A549 (cell line): ENCODE data around the gene UBE2L5.

Experiments used
- CHD4 ChIP-seq: fragments of 200-600 bp; sonication (generic); IDR thresholded peaks from 2 replicates; pipeline ENCODE4 v1.6.1; 2016; ENCODE audit warnings: antibody characterized with exemption, mild to moderate bottlenecking, borderline replicate concordance
- KDM1A ChIP-seq: fragments of 200-600 bp; sonication (generic); IDR thresholded peaks from 2 replicates; pipeline ENCODE4 v1.6.1; 2016; ENCODE audit warnings: low read depth, mild to moderate bottlenecking
- NPAS2 ChIP-seq: fragments of 250-450 bp; sonication (Bioruptor Pico); IDR thresholded peaks from 2 replicates; pipeline ENCODE4 v1.8.0; 2022; ENCODE audit warnings: mild to moderate bottlenecking, moderate library complexity, borderline replicate concordance
- ZNF302 ChIP-seq: fragments of 250-450 bp; sonication (Bioruptor Pico); IDR thresholded peaks from 2 replicates; pipeline ENCODE4 v1.9.0; 2021; ENCODE audit warnings: inconsistent platforms, mild to moderate bottlenecking, moderate library complexity

- TF ChIP-seq ZNF302 (CRISPR knock-in tag) (no peak), KDM1A (no peak), CHD4 (no peak), NPAS2 (CRISPR knock-in tag) (no peak)
Observed at GRCh38 chr13:30465593-30466357, 43.5 kb downstream of the UBE2L5 start, which contains the start of gene HMGB1.
